ENCODE data around the gene CIROP. TPM values are rescaled to one million over a fixed set of nuclear protein-coding genes. Genes with fewer than 3 reads are reported as not detected.
A peak's percentile ranks its signal among the peaks of the same experiment; 100 is the strongest.

CIROP gene
- total RNA-seq, 1 donor from 2014 or later, result not detected

GRCh38 chr14:23080474-23080873 is 24.3 kb downstream of the CIROP start:
- peaks cover 27% of the 10 kb centered on the region for H3K36me3 Mint-ChIP-seq (ENCODE audit: insufficient read depth)

DNA sequence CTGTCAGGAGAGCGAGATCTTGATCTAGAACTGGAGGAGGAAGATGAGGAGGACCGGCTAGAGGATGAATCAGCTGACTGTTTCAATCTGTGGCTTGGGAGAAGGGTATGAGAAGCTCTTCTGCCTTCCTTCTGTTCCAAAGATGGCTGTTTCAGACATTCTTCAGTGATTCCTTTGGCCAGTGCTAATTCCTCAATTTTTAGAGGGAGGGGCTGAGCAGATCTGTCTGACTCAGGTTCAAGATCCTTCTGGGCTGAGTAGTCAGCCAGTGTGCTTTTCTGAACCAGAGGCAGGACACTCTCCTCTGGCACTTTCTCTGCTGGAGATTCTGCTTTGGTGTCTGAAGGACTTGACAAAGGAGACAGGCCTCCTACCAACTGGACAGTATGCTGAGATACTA is 25.1 kb downstream of the CIROP start:
- Mint-ChIP-seq H3K27me3 (no peaks in the 10 kb centered on the region), H3K27ac (peak overlapping the region; percentile 83), H3K4me1 (ENCODE audit: low read depth) (no peaks in the 10 kb centered on the region), H3K9me3 (ENCODE audit: low read depth) (no peaks in the 10 kb centered on the region), H3K36me3 (ENCODE audit: insufficient read depth) (peaks cover 27% of the 10 kb centered on the region), H3K4me3 (ENCODE audit: low read depth) (no peak overlapping the region)
- no peak for DNase-seq (ENCODE audit: low spot score, unreplicated experiment)
- TF ChIP-seq, protein P1, sequence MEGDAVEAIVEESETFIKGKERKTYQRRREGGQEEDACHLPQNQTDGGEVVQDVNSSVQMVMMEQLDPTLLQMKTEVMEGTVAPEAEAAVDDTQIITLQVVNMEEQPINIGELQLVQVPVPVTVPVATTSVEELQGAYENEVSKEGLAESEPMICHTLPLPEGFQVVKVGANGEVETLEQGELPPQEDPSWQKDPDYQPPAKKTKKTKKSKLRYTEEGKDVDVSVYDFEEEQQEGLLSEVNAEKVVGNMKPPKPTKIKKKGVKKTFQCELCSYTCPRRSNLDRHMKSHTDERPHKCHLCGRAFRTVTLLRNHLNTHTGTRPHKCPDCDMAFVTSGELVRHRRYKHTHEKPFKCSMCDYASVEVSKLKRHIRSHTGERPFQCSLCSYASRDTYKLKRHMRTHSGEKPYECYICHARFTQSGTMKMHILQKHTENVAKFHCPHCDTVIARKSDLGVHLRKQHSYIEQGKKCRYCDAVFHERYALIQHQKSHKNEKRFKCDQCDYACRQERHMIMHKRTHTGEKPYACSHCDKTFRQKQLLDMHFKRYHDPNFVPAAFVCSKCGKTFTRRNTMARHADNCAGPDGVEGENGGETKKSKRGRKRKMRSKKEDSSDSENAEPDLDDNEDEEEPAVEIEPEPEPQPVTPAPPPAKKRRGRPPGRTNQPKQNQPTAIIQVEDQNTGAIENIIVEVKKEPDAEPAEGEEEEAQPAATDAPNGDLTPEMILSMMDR (IDR thresholded peaks at IDR 0.05; ENCODE audit: unreplicated experiment), result no peak

More at GRCh38 chr14:23080474-23080873, 24.3 kb downstream of the CIROP start:
- DNase-seq (ENCODE audit: low spot score, unreplicated experiment), result no peak
- TF ChIP-seq, protein P1 (IDR thresholded peaks at IDR 0.05; ENCODE audit: unreplicated experiment), result no peak
- Mint-ChIP-seq H3K4me3 (ENCODE audit: low read depth) (no peak overlapping the region), H3K4me1 (ENCODE audit: low read depth) (no peaks in the 10 kb centered on the region), H3K27ac (no peak overlapping the region), H3K27me3 (no peaks in the 10 kb centered on the region), H3K9me3 (ENCODE audit: low read depth) (no peaks in the 10 kb centered on the region)

GRCh38 chr14:23078692-23079116 is 26.1 kb downstream of the CIROP start:
- DNase-seq (ENCODE audit: low spot score, unreplicated experiment), result no peak
- TF ChIP-seq, protein P1 (IDR thresholded peaks at IDR 0.05; ENCODE audit: unreplicated experiment), result no peak
- H3K9me3 Mint-ChIP-seq (ENCODE audit: low read depth), result no peaks in the 10 kb centered on the region
- H3K27ac Mint-ChIP-seq, result no peak overlapping the region
- no peaks in the 10 kb centered on the region for H3K4me1 Mint-ChIP-seq (ENCODE audit: low read depth)
- H3K27me3 Mint-ChIP-seq, result no peaks in the 10 kb centered on the region
- peaks cover 27% of the 10 kb centered on the region for H3K36me3 Mint-ChIP-seq (ENCODE audit: insufficient read depth)
- H3K4me3 Mint-ChIP-seq (ENCODE audit: low read depth), result no peak overlapping the region

- TF ChIP-seq, protein P1 (IDR thresholded peaks at IDR 0.05; ENCODE audit: unreplicated experiment), result no peak
- DNase-seq (ENCODE audit: low spot score, unreplicated experiment), result no peak
- no peaks in the 10 kb centered on the region for H3K27me3 Mint-ChIP-seq
- H3K36me3 Mint-ChIP-seq (ENCODE audit: insufficient read depth), result peaks cover 27% of the 10 kb centered on the region
- no peaks in the 10 kb centered on the region for H3K9me3 Mint-ChIP-seq (ENCODE audit: low read depth)
- peak overlapping the region; percentile 49 for H3K27ac Mint-ChIP-seq
- H3K4me3 Mint-ChIP-seq (ENCODE audit: low read depth), result no peak overlapping the region
- no peaks in the 10 kb centered on the region for H3K4me1 Mint-ChIP-seq (ENCODE audit: low read depth)
Observed at GRCh38 chr14:23077962-23078361, 26.8 kb downstream of the CIROP start.

DNA sequence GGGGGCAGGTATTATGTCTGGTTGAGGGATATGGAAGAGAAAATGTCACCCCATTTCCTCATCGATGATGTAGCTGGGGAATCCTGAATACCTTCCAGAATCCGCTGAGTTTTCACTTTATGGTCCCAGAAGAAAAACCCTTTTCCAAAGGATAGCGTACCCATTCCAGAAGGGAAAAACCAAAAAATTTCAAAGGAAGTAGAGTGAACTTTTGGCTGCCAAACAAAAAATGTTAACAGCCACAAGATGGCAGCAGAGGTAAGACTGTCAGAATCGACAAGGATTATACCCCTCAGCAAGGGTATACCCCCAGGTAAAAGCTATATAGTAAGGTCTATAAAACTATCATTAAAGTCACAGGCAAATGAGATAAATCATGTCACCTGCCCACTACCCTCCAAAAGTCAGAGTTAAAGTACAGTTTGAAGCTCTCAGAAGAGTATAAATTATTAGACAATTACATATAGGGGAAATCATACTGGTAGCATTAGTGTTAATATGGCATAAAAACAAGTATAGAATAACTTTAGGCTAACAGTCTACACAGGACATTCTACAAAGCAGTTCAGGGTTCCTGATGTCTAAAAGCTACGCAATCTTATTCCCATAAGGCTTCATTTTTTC is 27.9 kb downstream of the CIROP start:
- Mint-ChIP-seq H3K9me3 (ENCODE audit: low read depth) (no peaks in the 10 kb centered on the region), H3K4me1 (ENCODE audit: low read depth) (peaks cover 7% of the 10 kb centered on the region), H3K27ac (no peak overlapping the region), H3K27me3 (no peaks in the 10 kb centered on the region), H3K36me3 (ENCODE audit: insufficient read depth) (peaks cover 27% of the 10 kb centered on the region), H3K4me3 (ENCODE audit: low read depth) (no peak overlapping the region)
- TF ChIP-seq, protein P1 (IDR thresholded peaks at IDR 0.05; ENCODE audit: unreplicated experiment), result peak; percentile 70
- DNase-seq (ENCODE audit: low spot score, unreplicated experiment), result no peak

Data from progenitor cell of endocrine pancreas (in vitro differentiated cells).